HEK293T (cell line): ENCODE measurements around the gene ALOX5.

ENCODE experiments used
- CTCF ChIA-PET: fragments of 350-600 bp; formaldehyde crosslinking; extraction: SDS; loops from one replicate; lab custom pipeline; 2021; ENCODE audit warnings: antibody characterized with exemption, inconsistent platforms; lab: Yijun Ruan, JAX
- POLR2A ChIA-PET: fragments of 350-600 bp; formaldehyde crosslinking; extraction: SDS; loops from one replicate; lab custom pipeline; 2020; ENCODE audit warnings: antibody characterized with exemption, inconsistent platforms; lab: Yijun Ruan, JAX
- DNase-seq: peaks from one replicate; pipeline ENCODE4 v3.0.0; 2012; ENCODE audit warnings: mixed read lengths; ENCODE audit errors: extremely low spot score
- ARNT ChIP-seq: fragments of 450-650 bp; IDR thresholded peaks from 2 replicates; pipeline ENCODE4 v1.6.1; 2017; ENCODE audit warnings: mild to moderate bottlenecking
- BHLHE40 ChIP-seq: fragments of 450-650 bp; IDR thresholded peaks from 2 replicates; pipeline ENCODE4 v1.6.1; 2016; ENCODE audit warnings: mild to moderate bottlenecking, moderate library complexity, borderline replicate concordance
- CTBP1 ChIP-seq: fragments of 450-650 bp; IDR thresholded peaks from 2 replicates; pipeline ENCODE4 v1.6.1; 2016; ENCODE audit warnings: borderline replicate concordance
- ELF4 ChIP-seq: fragments of 450-650 bp; IDR thresholded peaks from 2 replicates; pipeline ENCODE4 v1.6.1; 2017; ENCODE audit warnings: antibody characterized with exemption
- FOXA1 ChIP-seq: fragments of 450-650 bp; IDR thresholded peaks from 2 replicates; pipeline ENCODE4 v1.6.1; 2016; ENCODE audit warnings: mild to moderate bottlenecking
- FOXK2 ChIP-seq: fragments of 450-650 bp; IDR thresholded peaks from 2 replicates; pipeline ENCODE4 v1.6.1; 2016; ENCODE audit warnings: mild to moderate bottlenecking
- FOXM1 ChIP-seq: fragments of 450-650 bp; IDR thresholded peaks from 2 replicates; pipeline ENCODE4 v1.6.1; 2017; ENCODE audit warnings: mild to moderate bottlenecking, borderline replicate concordance
- HDGF ChIP-seq: fragments of 450-650 bp; IDR thresholded peaks from 2 replicates; pipeline ENCODE4 v1.6.1; 2017; ENCODE audit warnings: antibody characterized with exemption, borderline replicate concordance
- L3MBTL2 ChIP-seq: fragments of 450-650 bp; conservative IDR thresholded peaks from 2 replicates; pipeline ENCODE4 v1.6.1; 2016; ENCODE audit warnings: mild to moderate bottlenecking
- LEF1 ChIP-seq: fragments of 450-650 bp; IDR thresholded peaks from 2 replicates; pipeline ENCODE4 v1.6.1; 2017; ENCODE audit warnings: mild to moderate bottlenecking, borderline replicate concordance
- NFRKB ChIP-seq: fragments of 450-650 bp; IDR thresholded peaks from 2 replicates; pipeline ENCODE4 v1.6.1; 2016; ENCODE audit warnings: mild to moderate bottlenecking, moderate library complexity
- PKNOX1 ChIP-seq: fragments of 450-650 bp; IDR thresholded peaks from 2 replicates; pipeline ENCODE4 v1.6.1; 2016
- SP1 ChIP-seq: fragments of 450-650 bp; IDR thresholded peaks from 2 replicates; pipeline ENCODE4 v1.6.1; 2017
- SUZ12 ChIP-seq: fragments of 450-650 bp; IDR thresholded peaks from 2 replicates; pipeline ENCODE4 v1.6.1; 2016; ENCODE audit warnings: mild to moderate bottlenecking
- TARDBP ChIP-seq: fragments of 450-650 bp; IDR thresholded peaks from 2 replicates; pipeline ENCODE4 v1.6.1; 2016
- ZNF384 ChIP-seq: fragments of 450-650 bp; IDR thresholded peaks from 2 replicates; pipeline ENCODE4 v1.6.1; 2016

The ALOX5 gene

GRCh38 chr10:45416603-45417002 is 42.6 kb downstream of the ALOX5 start:
- TF ChIP-seq FOXK2 (no peak), CTBP1 (no peak), ZNF384 (no peak), PKNOX1 (no peak), BHLHE40 (no peak), HDGF (no peak), SUZ12 (no peak), FOXM1 (no peak), ELF4 (no peak)
- ChIA-PET POLR2A (no interaction called here), CTCF (no interaction called here)
- no peak for DNase-seq

GRCh38 chr10:45417746-45418145 is 43.7 kb downstream of the ALOX5 start:
- TF ChIP-seq NFRKB, result no peak
- TF ChIP-seq PKNOX1, result no peak
- TF ChIP-seq CTBP1, result no peak
- TF ChIP-seq BHLHE40, result no peak
- no peak for TF ChIP-seq HDGF
- no peak for TF ChIP-seq L3MBTL2
- TF ChIP-seq ARNT, result no peak
- no peak for TF ChIP-seq FOXK2
- TF ChIP-seq FOXA1, result no peak
- TF ChIP-seq ELF4, result no peak
- no peak for TF ChIP-seq ZNF384
- TF ChIP-seq FOXM1, result no peak
- POLR2A ChIA-PET, result no interaction called here
- CTCF ChIA-PET, result no interaction called here
- DNase-seq, result no peak

- POLR2A ChIA-PET, result no interaction called here
- CTCF ChIA-PET, result no interaction called here
- TF ChIP-seq L3MBTL2 (no peak), FOXK2 (no peak), BHLHE40 (no peak), SP1 (no peak), FOXA1 (no peak), TARDBP (no peak), SUZ12 (no peak), LEF1 (no peak), FOXM1 (no peak), ARNT (no peak), NFRKB (no peak), HDGF (no peak), ELF4 (no peak)
- no peak for DNase-seq
Observed at GRCh38 chr10:45418417-45418848, 44.4 kb downstream of the ALOX5 start.

GRCh38 chr10:45418849-45419675 is 45.0 kb downstream of the ALOX5 start:
- CTCF ChIA-PET, result no interaction called here
- POLR2A ChIA-PET, result no interaction called here
- no peak for DNase-seq
- TF ChIP-seq FOXA1 (no peak), HDGF (no peak), ELF4 (no peak), TARDBP (no peak), BHLHE40 (no peak), FOXM1 (no peak), SUZ12 (no peak), CTBP1 (no peak), PKNOX1 (no peak), SP1 (no peak), L3MBTL2 (no peak), ARNT (no peak), NFRKB (no peak), FOXK2 (no peak), LEF1 (no peak)

GRCh38 chr10:45419676-45420025 is 45.6 kb downstream of the ALOX5 start:
- TF ChIP-seq L3MBTL2 (no peak), HDGF (no peak), FOXK2 (no peak), SUZ12 (no peak), ARNT (no peak), FOXA1 (no peak), FOXM1 (no peak), LEF1 (no peak), SP1 (no peak)
- ChIA-PET POLR2A (no interaction called here), CTCF (no interaction called here)
- no peak for DNase-seq
